GM21390 (cell line): ENCODE data around the gene SPAG4.

Experiments
- ATAC-seq: cut with Tn5 transposase; IDR thresholded peaks from one replicate; pipeline ENCODE4 v1.9.1; 2021; ENCODE audit not compliant: unreplicated experiment

The SPAG4 gene

GRCh38 chr20:35652641-35653429 lies 37.2 kb downstream of the SPAG4 start:
- no peak for ATAC-seq

GRCh38 chr20:35653430-35653734 lies 37.8 kb downstream of the SPAG4 start:
- no peak for ATAC-seq

- ATAC-seq, result no peak
These were observed 38.3 kb downstream of the SPAG4 start for GRCh38 chr20:35653893-35654292.

GRCh38 chr20:35654415-35654814 lies 38.8 kb downstream of the SPAG4 start:
- ATAC-seq, result no peak

GRCh38 chr20:35657271-35657670 lies 41.6 kb downstream of the SPAG4 start:
- no peak for ATAC-seq

- ATAC-seq, result no peak
These were observed 44.7 kb downstream of the SPAG4 start for GRCh38 chr20:35660122-35660937.

GRCh38 chr20:35661053-35661452 lies 45.4 kb downstream of the SPAG4 start:
- no peak for ATAC-seq

GRCh38 chr20:35661908-35662307 lies 46.3 kb downstream of the SPAG4 start:
- no peak for ATAC-seq

- no peak for ATAC-seq
These were observed 46.9 kb downstream of the SPAG4 start for GRCh38 chr20:35662551-35662950.

- ATAC-seq, result peak; percentile 31
These were observed 48.2 kb downstream of the SPAG4 start for GRCh38 chr20:35663516-35664465.

- peak; percentile 64 for ATAC-seq
These were observed 49.0 kb downstream of the SPAG4 start, which contains the start of the genes CPNE1 and RBM12 for GRCh38 chr20:35664466-35665206. TSS of gene CPNE1 (minus strand) at chr20:35664900. CDS start at chr20:35632923, 31,977 bp downstream. TSS of gene RBM12 (minus strand) at chr20:35664900. CDS start at chr20:35655322, 9,578 bp downstream.

- ATAC-seq, result no peak
These were observed 50.3 kb downstream of the SPAG4 start for GRCh38 chr20:35665949-35666288.

GRCh38 chr20:35669221-35669620 lies 53.6 kb downstream of the SPAG4 start:
- ATAC-seq, result no peak

GRCh38 chr20:35669681-35670080 lies 54.1 kb downstream of the SPAG4 start:
- no peak for ATAC-seq
